Immature natural killer cell (primary cell): ENCODE results near the gene C4orf33. TPM values are rescaled to one million over a fixed set of nuclear protein-coding genes. Genes with fewer than 3 reads are reported as not detected.

Source experiments
- DNase-seq, 3 donors: peaks; one replicate each; pipeline ENCODE4 v3.0.0; 2022; ENCODE audit warnings: mixed read lengths in 1 of 3
- H3K27ac Mint-ChIP-seq, 6 donors: one replicate each; pipeline ENCODE4 v1.8.0; 2020; ENCODE audit warnings: mixed read lengths in 6 of 6, mild to moderate bottlenecking in 5 of 6, inconsistent platforms in 4 of 6, moderate library complexity in 3 of 6
- H3K27me3 Mint-ChIP-seq, 3 donors: one replicate each; pipeline ENCODE4 v1.8.0; 2020 to 2021; ENCODE audit warnings: low read depth in 3 of 3, mild to moderate bottlenecking in 3 of 3, mixed read lengths in 3 of 3, moderate library complexity in 3 of 3, inconsistent platforms in 1 of 3
- H3K36me3 Mint-ChIP-seq, 3 donors: one replicate each; pipeline ENCODE4 v1.8.0; 2020; ENCODE audit warnings: mixed read lengths in 3 of 3, inconsistent platforms in 2 of 3, mild to moderate bottlenecking in 2 of 3
- H3K4me1 Mint-ChIP-seq, 2 donors: one replicate each; pipeline ENCODE4 v1.8.0; 2020; ENCODE audit warnings: inconsistent platforms in 2 of 2, mild to moderate bottlenecking in 2 of 2, mixed read lengths in 2 of 2, moderate library complexity in 1 of 2
- H3K4me3 Mint-ChIP-seq, 5 donors: one replicate each; pipeline ENCODE4 v1.8.0; 2020; ENCODE audit warnings: mild to moderate bottlenecking in 5 of 5, mixed read lengths in 5 of 5, inconsistent platforms in 3 of 5, moderate library complexity in 3 of 5
- H3K9me3 Mint-ChIP-seq, 6 donors: one replicate each; pipeline ENCODE4 v1.8.0; 2020; ENCODE audit warnings: mild to moderate bottlenecking in 6 of 6, mixed read lengths in 6 of 6, inconsistent platforms in 4 of 6, moderate library complexity in 3 of 6
- polyA plus RNA-seq, 3 donors: library from polyadenylated mRNA; unstranded; fragments of 300-500 nt; fragmentation: Illumina TruSeq; gene quantifications; one replicate each; pipeline ENCODE4 v1.2.3, GENCODE V29; 2021

Gene C4orf33
- polyA plus RNA-seq, 3 donors from 2014 or later, result 9.4 to 22.6 (median 16.7) TPM

- Mint-ChIP-seq H3K36me3 (no peaks in the 10 kb centered on the region), H3K27ac (no peak overlapping the region), H3K4me1 (no peaks in the 10 kb centered on the region), H3K27me3 (peaks cover 4 to 6% (median 4%) of the 10 kb centered on the region in 3 donors), H3K9me3 (no peaks in the 10 kb centered on the region), H3K4me3 (no peak overlapping the region)
- DNase-seq, result no peak
Observed at GRCh38 chr4:129143359-129143758, 47.4 kb downstream of the C4orf33 start.

- H3K9me3 Mint-ChIP-seq, result no peaks in the 10 kb centered on the region
- H3K36me3 Mint-ChIP-seq, result no peaks in the 10 kb centered on the region
- no peak overlapping the region for H3K27ac Mint-ChIP-seq
- no peak overlapping the region for H3K4me3 Mint-ChIP-seq
- H3K27me3 Mint-ChIP-seq, result peaks cover 4 to 5% (median 4%) of the 10 kb centered on the region in 3 donors
- no peaks in the 10 kb centered on the region for H3K4me1 Mint-ChIP-seq
- no peak for DNase-seq
Observed at GRCh38 chr4:129144755-129145206, 48.8 kb downstream of the C4orf33 start.

- Mint-ChIP-seq H3K4me3 (no peak overlapping the region), H3K4me1 (no peaks in the 10 kb centered on the region), H3K9me3 (no peaks in the 10 kb centered on the region), H3K27ac (no peak overlapping the region), H3K27me3 (peaks cover 4 to 5% (median 4%) of the 10 kb centered on the region in 3 donors), H3K36me3 (no peaks in the 10 kb centered on the region)
- DNase-seq, result no peak
Observed at GRCh38 chr4:129145222-129145730, 49.3 kb downstream of the C4orf33 start.

GRCh38 chr4:129146639-129147038 lies 50.7 kb downstream of the C4orf33 start:
- H3K36me3 Mint-ChIP-seq, result no peaks in the 10 kb centered on the region
- no peaks in the 10 kb centered on the region for H3K9me3 Mint-ChIP-seq
- no peak overlapping the region for H3K4me3 Mint-ChIP-seq
- H3K27me3 Mint-ChIP-seq, result peaks cover 4% of the 10 kb centered on the region in 3 donors
- no peaks in the 10 kb centered on the region for H3K4me1 Mint-ChIP-seq
- DNase-seq, result no peak
- no peak overlapping the region for H3K27ac Mint-ChIP-seq

- no peak for DNase-seq
- Mint-ChIP-seq H3K4me1 (no peaks in the 10 kb centered on the region), H3K27me3 (peaks cover 0 to 4% (median 2%) of the 10 kb centered on the region in 3 donors), H3K9me3 (no peaks in the 10 kb centered on the region), H3K36me3 (no peaks in the 10 kb centered on the region), H3K27ac (no peak overlapping the region), H3K4me3 (no peak overlapping the region)
Observed at GRCh38 chr4:129148892-129149291, 52.9 kb downstream of the C4orf33 start.

- Mint-ChIP-seq H3K27ac (no peak overlapping the region), H3K4me3 (no peak overlapping the region), H3K9me3 (no peaks in the 10 kb centered on the region), H3K36me3 (no peaks in the 10 kb centered on the region), H3K4me1 (no peaks in the 10 kb centered on the region), H3K27me3 (peaks cover 0 to 2% (median 0%) of the 10 kb centered on the region in 3 donors)
- no peak for DNase-seq
Observed at GRCh38 chr4:129149906-129150305, 54.0 kb downstream of the C4orf33 start.

GRCh38 chr4:129152350-129152749 lies 56.4 kb downstream of the C4orf33 start:
- DNase-seq, result no peak
- H3K36me3 Mint-ChIP-seq, result no peaks in the 10 kb centered on the region
- H3K9me3 Mint-ChIP-seq, result no peaks in the 10 kb centered on the region
- no peaks in the 10 kb centered on the region for H3K4me1 Mint-ChIP-seq
- H3K27me3 Mint-ChIP-seq, result peaks cover 0 to 2% (median 0%) of the 10 kb centered on the region in 3 donors
- H3K27ac Mint-ChIP-seq, result no peak overlapping the region
- H3K4me3 Mint-ChIP-seq, result no peak overlapping the region

GRCh38 chr4:129153700-129154099 lies 57.7 kb downstream of the C4orf33 start:
- no peaks in the 10 kb centered on the region for H3K9me3 Mint-ChIP-seq
- H3K27me3 Mint-ChIP-seq, result peaks cover 0 to 3% (median 0%) of the 10 kb centered on the region in 3 donors
- no peak overlapping the region for H3K4me3 Mint-ChIP-seq

GRCh38 chr4:129162450-129162849 lies 66.5 kb downstream of the C4orf33 start:
- H3K4me3 Mint-ChIP-seq, result no peak overlapping the region
- H3K27ac Mint-ChIP-seq, result no peak overlapping the region
- peaks cover 0 to 4% (median 1%) of the 10 kb centered on the region in 6 donors for H3K9me3 Mint-ChIP-seq
- no peak for DNase-seq
- no peaks in the 10 kb centered on the region for H3K36me3 Mint-ChIP-seq
- peaks cover 0 to 15% (median 0%) of the 10 kb centered on the region in 3 donors for H3K27me3 Mint-ChIP-seq
- no peaks in the 10 kb centered on the region for H3K4me1 Mint-ChIP-seq

More at GRCh38 chr4:129153700-129154099, 57.7 kb downstream of the C4orf33 start:
- Mint-ChIP-seq H3K4me1 (no peaks in the 10 kb centered on the region), H3K36me3 (no peaks in the 10 kb centered on the region), H3K27ac (no peak overlapping the region)
- DNase-seq, result no peak

GRCh38 chr4:129163427-129163826 lies 67.5 kb downstream of the C4orf33 start:
- no peak for DNase-seq
- no peak overlapping the region for H3K27ac Mint-ChIP-seq
- peaks cover 0 to 13% (median 2%) of the 10 kb centered on the region in 3 donors for H3K27me3 Mint-ChIP-seq
- no peaks in the 10 kb centered on the region for H3K36me3 Mint-ChIP-seq
- no peak overlapping the region for H3K4me3 Mint-ChIP-seq
- no peaks in the 10 kb centered on the region for H3K4me1 Mint-ChIP-seq
- H3K9me3 Mint-ChIP-seq, result peaks cover 0 to 4% (median 1%) of the 10 kb centered on the region in 6 donors

GRCh38 chr4:129164243-129164642 lies 68.3 kb downstream of the C4orf33 start:
- H3K27me3 Mint-ChIP-seq, result peaks cover 0 to 15% (median 2%) of the 10 kb centered on the region in 3 donors
- no peak for DNase-seq
- H3K4me3 Mint-ChIP-seq, result no peak overlapping the region
- H3K36me3 Mint-ChIP-seq, result no peaks in the 10 kb centered on the region
- no peaks in the 10 kb centered on the region for H3K4me1 Mint-ChIP-seq
- H3K9me3 Mint-ChIP-seq, result peaks cover 0 to 4% (median 1%) of the 10 kb centered on the region in 6 donors
- H3K27ac Mint-ChIP-seq, result no peak overlapping the region

Other genes with a start within 250 kb of the C4orf33 start
- gene SCLT1, start 2.6 kb upstream of the C4orf33 start, polyA plus RNA-seq, result 10 to 100 TPM in 2 of 3 donors, 1 to 10 TPM in 1; 8.6 to 26.4 (median 22.9) TPM